ENCODE data around the gene HCLS1.
"Not testable (repeated sequence)": the region's sequence is repeated elsewhere in the genome, so short reads cannot be mapped to it uniquely, and the experiment has no call there.

Gene HCLS1

DNA sequence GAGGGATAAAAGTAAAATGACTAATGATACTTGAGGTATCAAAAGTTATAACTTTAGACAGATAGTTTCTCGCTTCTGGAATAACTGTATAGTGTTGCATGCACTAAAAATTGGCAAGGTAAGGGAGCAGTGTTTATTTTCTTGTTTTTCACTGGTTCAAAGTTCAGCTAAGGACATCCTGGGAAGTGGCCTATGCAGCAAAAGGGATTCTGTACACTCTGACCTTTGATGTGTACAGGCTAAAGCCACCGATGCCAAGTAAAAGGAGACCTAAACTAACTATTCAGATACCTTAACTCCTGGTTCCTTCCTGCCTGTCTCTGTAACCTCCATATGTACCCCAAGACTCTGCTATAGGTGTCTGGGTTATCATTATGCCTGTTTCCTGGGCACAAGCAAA lies 65.9 kb downstream of the HCLS1 start:
- no peak for DNase-seq

DNA sequence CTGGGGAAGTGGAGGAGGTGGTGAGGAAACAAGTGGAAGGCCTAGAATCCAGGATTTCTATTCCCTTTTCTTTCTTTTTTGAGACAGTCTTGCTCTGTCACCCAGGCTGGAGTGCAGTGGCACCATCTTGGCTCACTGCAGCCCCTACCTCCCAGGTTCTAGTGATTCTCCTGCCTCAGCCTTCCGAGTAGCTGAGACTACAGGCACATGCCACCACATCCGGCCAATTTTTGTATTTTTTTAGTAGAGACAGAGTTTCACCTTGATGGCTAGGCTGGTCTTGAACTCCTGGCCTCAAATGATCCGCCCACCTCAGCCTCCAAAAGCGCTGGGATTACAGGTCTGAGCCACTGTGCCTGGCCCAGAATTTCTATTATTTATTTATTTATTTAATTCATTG lies 66.9 kb downstream of the HCLS1 start:
- not testable (repeated sequence) for DNase-seq

DNA sequence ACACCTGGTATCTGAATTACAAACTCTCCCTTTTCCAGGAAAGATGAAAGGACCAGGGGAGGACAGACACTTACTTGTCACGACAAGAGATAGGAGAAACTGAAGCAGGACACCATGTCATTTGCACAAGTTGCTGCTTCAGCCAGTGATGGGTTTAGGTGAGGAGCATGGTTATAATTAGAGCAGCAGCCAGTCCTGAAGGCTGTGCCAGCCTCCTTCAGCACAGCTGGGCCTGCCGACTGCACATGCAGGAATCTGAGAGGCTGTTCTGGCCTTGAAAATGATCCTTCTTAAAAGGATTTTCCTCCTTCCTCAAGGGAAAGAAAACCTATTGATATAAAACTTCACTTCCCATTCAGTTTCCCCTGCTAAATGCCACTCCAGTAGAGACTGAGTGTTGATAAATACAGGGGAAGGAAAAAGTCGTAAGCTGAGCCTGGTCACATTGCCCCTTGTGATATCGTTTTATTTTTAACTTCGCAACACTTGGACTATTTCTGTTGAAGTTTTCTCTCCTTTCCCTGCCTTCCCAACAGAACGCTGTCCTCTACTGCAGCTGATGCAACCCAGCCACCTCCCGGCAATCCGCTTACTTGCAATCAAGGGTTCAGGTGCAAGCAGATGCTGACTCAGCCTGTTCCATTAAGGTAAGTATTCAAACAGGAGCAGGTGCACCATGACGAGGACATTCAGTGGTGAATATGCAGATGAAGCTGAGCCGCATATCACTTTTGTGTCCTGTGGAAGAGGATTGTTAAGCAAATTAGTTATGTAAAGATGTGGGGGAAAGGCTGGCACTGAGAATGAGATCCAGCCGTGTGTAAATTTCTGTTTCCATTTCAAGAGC lies 67.6 kb downstream of the HCLS1 start, which contains the start of gene FBXO40:
Gene FBXO40, plus strand, starts transcription at position 524 of the 847 bp plus-strand sequence. CDS start 27,197 bp downstream, outside the sequence.
- peak; percentile 47 for DNase-seq

DNA sequence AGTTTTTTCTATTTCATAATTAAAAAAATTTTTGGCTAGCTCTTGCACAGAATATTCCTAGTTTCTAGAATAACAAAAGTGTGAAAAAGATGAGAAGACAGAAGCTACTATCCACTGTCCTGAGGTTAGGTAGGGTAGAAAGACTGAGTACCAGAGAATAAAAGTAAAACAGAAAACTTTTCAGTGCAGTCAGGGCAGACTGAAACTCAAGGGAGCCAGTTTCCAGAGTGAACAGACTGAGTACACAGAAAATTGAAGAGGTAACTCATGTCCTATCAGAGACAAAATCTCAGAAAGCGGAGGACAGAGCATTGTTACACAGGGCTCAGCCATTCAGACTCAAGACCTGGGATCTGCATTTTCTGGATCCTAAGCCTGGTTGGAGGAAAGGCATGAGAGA lies 76.3 kb downstream of the HCLS1 start:
- DNase-seq = no peak

DNA sequence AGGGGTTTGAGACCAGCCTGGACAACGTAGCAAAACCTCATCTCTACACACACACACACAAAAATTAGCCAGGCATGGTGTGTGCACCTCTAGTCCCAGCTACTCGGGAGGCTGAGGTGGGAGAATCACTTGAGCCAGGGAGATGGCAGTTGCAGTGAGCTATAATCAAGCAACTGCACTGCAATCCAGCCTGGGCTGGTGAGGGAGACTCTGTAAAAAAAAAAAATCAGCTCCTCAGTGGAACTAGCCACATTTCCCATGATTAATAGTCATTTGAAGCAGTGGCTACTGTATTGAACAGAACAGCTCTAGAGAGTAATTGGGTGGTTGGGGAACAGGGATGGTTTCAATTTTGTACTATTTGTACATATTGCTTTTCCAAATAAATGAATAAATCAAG lies 79.0 kb downstream of the HCLS1 start:
- no peak for DNase-seq
